Neuronal stem cell (in vitro differentiated cells): ENCODE measurements around the gene SKIDA1.

ENCODE experiments used
- DNase-seq: peaks from one replicate; pipeline ENCODE4 v3.0.0-alpha.2; 2013; ENCODE audit warnings: low spot score
- H2AFZ ChIP-seq: one replicate; pipeline ENCODE4 v1.6.1; 2013; ENCODE audit warnings: mild to moderate bottlenecking, low read length, inconsistent platforms
- H2AK5ac ChIP-seq: 2 replicates; pipeline ENCODE4 v1.6.1; 2013; ENCODE audit warnings: low read depth, mild to moderate bottlenecking, inconsistent platforms, low read length, moderate library complexity, mixed read lengths
- H2BK120ac ChIP-seq: 2 replicates; pipeline ENCODE4 v1.6.1; 2013; ENCODE audit warnings: low read depth, mild to moderate bottlenecking, inconsistent platforms, low read length, moderate library complexity, mixed read lengths
- H2BK12ac ChIP-seq: one replicate; pipeline ENCODE4 v1.6.1; 2013; ENCODE audit warnings: low read length, inconsistent platforms
- H2BK15ac ChIP-seq: 2 replicates; pipeline ENCODE4 v1.6.1; 2013; ENCODE audit warnings: mild to moderate bottlenecking, low read length, inconsistent platforms, mixed read lengths
- H2BK5ac ChIP-seq: one replicate; pipeline ENCODE4 v1.6.1; 2013; ENCODE audit warnings: inconsistent platforms, mild to moderate bottlenecking, low read length, moderate library complexity
- H3K14ac ChIP-seq: one replicate; pipeline ENCODE4 v1.6.1; 2013; ENCODE audit warnings: low read length, inconsistent platforms
- H3K18ac ChIP-seq: 2 replicates; pipeline ENCODE4 v1.6.1; 2013; ENCODE audit warnings: low read length, inconsistent platforms
- H3K23ac ChIP-seq: 2 replicates; pipeline ENCODE4 v1.6.1; 2013; ENCODE audit warnings: low read depth, mild to moderate bottlenecking, mixed read lengths, low read length, inconsistent platforms; ENCODE audit not compliant: poor library complexity
- H3K27ac ChIP-seq: replicated peaks from 3 replicates; pipeline ENCODE4 v1.5.1; 2013; ENCODE audit warnings: low read length, inconsistent platforms
- H3K27me3 ChIP-seq, 3 experiments: 2 replicates each; pipeline ENCODE4 v1.6.1; 2013; ENCODE audit warnings: low read length in 3 of 3, mild to moderate bottlenecking in 2 of 3, inconsistent platforms in 1 of 3, low read depth in 1 of 3, mixed read lengths in 1 of 3, moderate library complexity in 1 of 3; ENCODE audit not compliant: control insufficient read depth in 3 of 3, insufficient read depth in 3 of 3
- H3K36me3 ChIP-seq, 2 donors: replicated peaks in 1 of 2; 2 replicates each; pipeline ENCODE4 v1.6.1; 2013; ENCODE audit warnings: low read length in 2 of 2; ENCODE audit not compliant: control insufficient read depth in 2 of 2, insufficient read depth in 2 of 2
- H3K4ac ChIP-seq: 2 replicates; pipeline ENCODE4 v1.6.1; 2013; ENCODE audit warnings: inconsistent platforms, mild to moderate bottlenecking, low read length, moderate library complexity
- H3K4me1 ChIP-seq, 2 donors: 1 replicate in 1 of 2; 2 replicates in 1 of 2; pipeline ENCODE4 v1.6.1; 2013; ENCODE audit warnings: low read length in 2 of 2, low read depth in 1 of 2; ENCODE audit not compliant: control insufficient read depth in 2 of 2, insufficient read depth in 1 of 2
- H3K4me2 ChIP-seq: one replicate; pipeline ENCODE4 v1.6.1; 2013; ENCODE audit warnings: mild to moderate bottlenecking, low read length, inconsistent platforms; ENCODE audit not compliant: insufficient read depth, poor library complexity, severe bottlenecking
- H3K4me3 ChIP-seq, 2 donors: 2 replicates each; pipeline ENCODE4 v1.5.1; 2013; ENCODE audit warnings: low read length in 2 of 2, mild to moderate bottlenecking in 2 of 2, inconsistent platforms in 1 of 2, moderate library complexity in 1 of 2
- H3K79me1 ChIP-seq: one replicate; pipeline ENCODE4 v1.6.1; 2013; ENCODE audit warnings: low read depth, mild to moderate bottlenecking, inconsistent platforms, low read length, moderate library complexity
- H3K9ac ChIP-seq: one replicate; pipeline ENCODE4 v1.6.1; 2013; ENCODE audit warnings: mild to moderate bottlenecking, low read depth, low read length, inconsistent platforms; ENCODE audit not compliant: poor library complexity
- H3K9me3 ChIP-seq, 2 donors: replicated peaks in 1 of 2; 2 replicates each; pipeline versions ENCODE3 to v1.6.1; 2013; ENCODE audit warnings: low read length in 2 of 2, mild to moderate bottlenecking in 2 of 2, inconsistent platforms in 1 of 2, low read depth in 1 of 2, mixed read lengths in 1 of 2, moderate library complexity in 1 of 2; ENCODE audit not compliant: control insufficient read depth in 2 of 2, insufficient read depth in 1 of 2
- H4K8ac ChIP-seq: one replicate; pipeline ENCODE4 v1.6.1; 2013; ENCODE audit warnings: low read depth, mild to moderate bottlenecking, inconsistent platforms, low read length, moderate library complexity
- H4K91ac ChIP-seq: one replicate; pipeline ENCODE4 v1.6.1; 2013; ENCODE audit warnings: low read length, low read depth, mild to moderate bottlenecking, inconsistent platforms; ENCODE audit not compliant: poor library complexity
- WGBS, 2 donors: extraction: QIAGEN DNeasy Blood & Tissue Kit; methylation state at CpG; one replicate each; pipeline ENCODE4 v1.1.7; 2013; ENCODE audit warnings: missing lambda C conversion rate in 2 of 2, mixed read lengths in 1 of 2; ENCODE audit not compliant: insufficient read length in 2 of 2, insufficient replicate concordance in 1 of 2; ENCODE audit errors: extremely low coverage in 2 of 2; 5-methylcytosine and 5-hydroxymethylcytosine counted together

Gene SKIDA1

GRCh38 chr10:21497177-21497807 lies 28.2 kb downstream of the SKIDA1 start:
- Histone ChIP-seq H3K9ac (peak overlapping the region; percentile 99), H3K4me2 (peak overlapping the region; percentile 66), H4K91ac (peak overlapping the region; percentile 96), H3K4ac (peak overlapping the region; percentile 94), H3K27me3 (no peaks in the 10 kb centered on the region), H3K9me3 (no peaks in the 10 kb centered on the region), H3K4me1 (peaks cover 24 to 34% of the 10 kb centered on the region in 2 donors), H3K18ac (peak overlapping the region; percentile 100), H2BK120ac (peak overlapping the region; percentile 100), H3K14ac (peak overlapping the region; percentile 99), H3K23ac (peak overlapping the region; percentile 78), H2AFZ (peak overlapping the region; percentile 55), H2BK15ac (peak overlapping the region; percentile 96), H3K4me3 (peak overlapping the region; percentile 97 to 99), H3K36me3 (no peaks in the 10 kb centered on the region), H2BK5ac (peak overlapping the region; percentile 94), H2AK5ac (peak overlapping the region; percentile 100), H3K27ac (peak overlapping the region; percentile 100), H3K79me1 (peaks cover 9% of the 10 kb centered on the region), H2BK12ac (peak overlapping the region; percentile 93), H4K8ac (peak overlapping the region; percentile 82)
- DNase-seq: no peak
- no CpG with 5 or more reads among the region's 37 CpGs for WGBS, 2 donors

GRCh38 chr10:21496343-21497176 lies 28.9 kb downstream of the SKIDA1 start:
- H3K4ac ChIP-seq: peak overlapping the region; percentile 94
- DNase-seq: no peak

GRCh38 chr10:21495752-21496342 lies 29.6 kb downstream of the SKIDA1 start:
- Histone ChIP-seq H3K4me1 (peaks cover 10 to 19% of the 10 kb centered on the region in 2 donors), H2AK5ac (peak overlapping the region; percentile 100), H4K8ac (no peak overlapping the region), H2BK5ac (peak overlapping the region; percentile 94), H3K4me3 (peak overlapping the region; percentile 97 to 99), H3K9ac (peak overlapping the region; percentile 99), H2BK12ac (peak overlapping the region; percentile 46), H2BK120ac (peak overlapping the region; percentile 91), H3K4me2 (peak overlapping the region; percentile 96), H3K36me3 (no peaks in the 10 kb centered on the region), H3K9me3 (no peaks in the 10 kb centered on the region), H4K91ac (peak overlapping the region; percentile 30), H3K14ac (peak overlapping the region; percentile 97), H3K18ac (peak overlapping the region; percentile 100), H3K79me1 (peaks cover 9% of the 10 kb centered on the region), H3K4ac (peak overlapping the region; percentile 93), H2AFZ (peak overlapping the region; percentile 85), H3K23ac (peak overlapping the region; percentile 78), H3K27me3 (no peaks in the 10 kb centered on the region), H3K27ac (peak overlapping the region; percentile 100), H2BK15ac (peak overlapping the region; percentile 89)
- WGBS, 2 donors: no CpG with 5 or more reads among the region's 58 CpGs
- peak; percentile 94 for DNase-seq

More at GRCh38 chr10:21496343-21497176, 28.9 kb downstream of the SKIDA1 start:
- H2BK120ac ChIP-seq: peak overlapping the region; percentile 100
- peak overlapping the region; percentile 55 for H2AFZ ChIP-seq
- H3K18ac ChIP-seq: peak overlapping the region; percentile 100
- peak overlapping the region; percentile 96 for H4K91ac ChIP-seq
- H3K36me3 ChIP-seq: no peaks in the 10 kb centered on the region
- H3K27ac ChIP-seq: peak overlapping the region; percentile 100
- peak overlapping the region; percentile 97 to 99 for H3K4me3 ChIP-seq
- no peaks in the 10 kb centered on the region for H3K9me3 ChIP-seq
- H3K9ac ChIP-seq: peak overlapping the region; percentile 99
- H4K8ac ChIP-seq: peak overlapping the region; percentile 96
- H3K27me3 ChIP-seq: no peaks in the 10 kb centered on the region
- H3K4me2 ChIP-seq: peak overlapping the region; percentile 66
- peaks cover 9% of the 10 kb centered on the region for H3K79me1 ChIP-seq
- H2AK5ac ChIP-seq: peak overlapping the region; percentile 100
- H3K14ac ChIP-seq: peak overlapping the region; percentile 99
- H2BK5ac ChIP-seq: peak overlapping the region; percentile 94
- WGBS, 2 donors: no CpG with 5 or more reads among the region's 72 CpGs
- H3K4me1 ChIP-seq: peaks cover 16 to 26% of the 10 kb centered on the region in 2 donors
- peak overlapping the region; percentile 78 for H3K23ac ChIP-seq
- peak overlapping the region; percentile 93 for H2BK12ac ChIP-seq
- H2BK15ac ChIP-seq: peak overlapping the region; percentile 96
